Ovary (tissue), 3 donors: ENCODE measurements around the gene ARF5.

Experiments used
- EP300 ChIP-seq: sonication (generic); formaldehyde crosslinking; IDR thresholded peaks from one replicate; pipeline ENCODE4 v1.6.1; 2017; ENCODE audit warnings: antibody characterized with exemption
- POLR2A ChIP-seq: fragments of 450-650 bp; IDR thresholded peaks from one replicate; pipeline ENCODE4 v1.6.1; 2017; ENCODE audit warnings: antibody characterized with exemption, mild to moderate bottlenecking, moderate library complexity
- TF ChIP-seq, protein P1 (sequence below), 3 donors: fragments of 450-650 bp in 2 of 3; fragments of 200-600 bp in 1 of 3; IDR thresholded peaks; one replicate each; pipeline versions ENCODE4 v1.5.1 to v1.8.0; 2016 to 2022; ENCODE audit warnings: antibody characterized with exemption in 3 of 3, mild to moderate bottlenecking in 1 of 3
- donor health status: DM: no; HTN: no; CAD: no.

DNA sequence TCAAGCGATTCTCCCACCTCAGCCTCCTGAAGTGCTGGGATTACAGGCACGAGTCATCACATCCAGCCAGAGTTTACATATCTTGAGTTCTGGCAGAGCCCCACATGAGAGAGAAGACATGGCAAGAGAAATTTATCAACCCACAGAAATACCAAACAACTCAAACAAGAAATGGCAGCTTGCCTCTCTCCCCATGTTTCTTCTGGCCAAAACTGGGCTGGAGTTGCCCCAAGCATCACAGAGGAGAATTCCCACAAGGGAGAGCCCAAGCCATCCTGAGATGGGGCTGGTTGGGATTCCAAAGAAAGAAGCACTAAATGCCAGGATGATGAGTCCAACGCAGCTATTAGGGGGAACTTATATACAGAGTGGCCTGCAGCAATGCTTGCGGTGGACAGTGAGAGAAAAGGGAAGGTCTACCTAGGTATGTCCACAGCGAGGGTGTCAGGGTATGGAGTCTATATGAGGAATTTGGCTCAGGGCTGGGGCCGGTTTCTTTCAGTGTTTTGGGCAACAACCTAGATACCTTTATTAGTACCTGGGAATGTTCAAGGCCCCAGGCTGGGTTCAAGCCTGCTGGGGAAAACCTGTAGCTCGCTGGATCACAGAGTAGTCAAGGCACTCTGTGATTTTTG, 44.2 kb downstream of the ARF5 start:
- TF ChIP-seq, protein P1, sequence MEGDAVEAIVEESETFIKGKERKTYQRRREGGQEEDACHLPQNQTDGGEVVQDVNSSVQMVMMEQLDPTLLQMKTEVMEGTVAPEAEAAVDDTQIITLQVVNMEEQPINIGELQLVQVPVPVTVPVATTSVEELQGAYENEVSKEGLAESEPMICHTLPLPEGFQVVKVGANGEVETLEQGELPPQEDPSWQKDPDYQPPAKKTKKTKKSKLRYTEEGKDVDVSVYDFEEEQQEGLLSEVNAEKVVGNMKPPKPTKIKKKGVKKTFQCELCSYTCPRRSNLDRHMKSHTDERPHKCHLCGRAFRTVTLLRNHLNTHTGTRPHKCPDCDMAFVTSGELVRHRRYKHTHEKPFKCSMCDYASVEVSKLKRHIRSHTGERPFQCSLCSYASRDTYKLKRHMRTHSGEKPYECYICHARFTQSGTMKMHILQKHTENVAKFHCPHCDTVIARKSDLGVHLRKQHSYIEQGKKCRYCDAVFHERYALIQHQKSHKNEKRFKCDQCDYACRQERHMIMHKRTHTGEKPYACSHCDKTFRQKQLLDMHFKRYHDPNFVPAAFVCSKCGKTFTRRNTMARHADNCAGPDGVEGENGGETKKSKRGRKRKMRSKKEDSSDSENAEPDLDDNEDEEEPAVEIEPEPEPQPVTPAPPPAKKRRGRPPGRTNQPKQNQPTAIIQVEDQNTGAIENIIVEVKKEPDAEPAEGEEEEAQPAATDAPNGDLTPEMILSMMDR (IDR thresholded peaks at IDR 0.05): no peak
- TF ChIP-seq EP300 (no peak), POLR2A (no peak)
